SH-SY5Y (cell line): Measurements from ENCODE around the gene MRGPRF.

ENCODE experiments used
- GATA2 ChIP-seq: IDR thresholded peaks from 2 replicates; pipeline ENCODE4 v1.6.1; 2011; ENCODE audit warnings: mild to moderate bottlenecking, low read depth, low read length
- GATA3 ChIP-seq: IDR thresholded peaks from 2 replicates; pipeline ENCODE4 v1.6.1; 2011; ENCODE audit warnings: low read depth, mild to moderate bottlenecking, low read length, moderate library complexity

DNA sequence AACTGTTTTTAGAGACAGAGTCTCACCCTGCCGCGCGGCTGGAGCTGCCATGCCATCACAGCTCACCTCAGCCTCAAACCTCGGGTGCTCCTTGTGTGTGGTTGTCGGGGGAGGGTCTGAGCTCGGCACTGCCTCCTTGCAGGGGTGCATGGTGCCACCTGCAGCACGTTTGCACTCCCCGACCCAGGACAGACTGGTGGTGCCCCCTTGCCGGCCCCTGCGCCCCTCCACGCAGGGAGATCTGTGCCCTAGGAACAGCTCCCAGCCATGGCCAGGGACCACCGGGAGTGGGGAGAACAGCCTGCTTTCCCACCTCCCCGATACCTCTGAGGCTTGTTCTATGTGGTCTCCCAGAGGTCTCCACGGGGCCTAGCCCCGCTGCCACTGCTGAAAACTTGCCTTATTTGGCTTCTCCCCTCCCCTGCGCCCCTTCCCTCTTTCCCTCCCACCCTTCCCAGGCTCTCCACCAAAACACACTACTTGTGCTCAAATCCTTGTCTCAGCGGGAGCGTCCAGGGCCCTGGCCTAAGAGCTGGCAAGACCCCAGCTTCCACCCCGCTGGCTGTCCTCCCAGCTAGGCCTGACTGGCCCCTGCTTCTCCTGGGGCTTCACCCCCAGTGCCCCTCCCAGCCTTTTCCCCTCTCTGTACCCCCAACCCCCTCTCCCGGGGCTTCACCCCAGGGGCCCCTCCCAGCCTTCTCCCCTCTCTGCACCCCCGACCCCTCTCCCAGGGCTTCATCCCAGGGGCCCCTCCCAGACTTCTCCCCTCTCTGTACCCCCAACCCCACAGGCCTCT is 22.3 kb upstream of the MRGPRF start:
- TF ChIP-seq GATA3 (no peak), GATA2 (no peak)
